ENCODE data around the gene SNAP23. TPM values are rescaled to one million over a fixed set of nuclear protein-coding genes. Genes with fewer than 3 reads are reported as not detected.

The SNAP23 gene
- total and polyA plus RNA-seq, 7 donors = 43.8 to 107 (median 67.0) TPM

- Histone ChIP-seq H3K27ac (peak overlapping the region; percentile 36 to 65 (median 52)), H3K9me3 (no peaks in the 10 kb centered on the region), H3K4me3 (no peak overlapping the region), H3K36me3 (no peaks in the 10 kb centered on the region), H3K27me3 (no peaks in the 10 kb centered on the region), H3K4me1 (peaks cover 0 to 46% (median 30%) of the 10 kb centered on the region in 4 donors)
- intact Hi-C loops (cut with DNase I) = loop anchor here (5.0 kb wide), 1 partner anchor 47 kb away; the partner anchor contains the start of genes HAUS2 and LRRC57
- no peak for TF ChIP-seq CTCF (IDR thresholded peaks at IDR 0.05)
- DNase-seq = no peak
- WGBS, 2 donors = 83 to 85% methylated on average over 12 of the region's 12 CpGs
Observed at GRCh38 chr15:42499858-42500609, 4.6 kb downstream of the SNAP23 start.

GRCh38 chr15:42502477-42502876 is 7.0 kb downstream of the SNAP23 start:
- Histone ChIP-seq H3K27ac (no peak overlapping the region), H3K9me3 (no peaks in the 10 kb centered on the region), H3K27me3 (no peaks in the 10 kb centered on the region), H3K4me1 (peaks cover 0 to 40% (median 27%) of the 10 kb centered on the region in 4 donors), H3K36me3 (no peaks in the 10 kb centered on the region), H3K4me3 (no peak overlapping the region)
- intact Hi-C loops (cut with DNase I) = no loop called here
- WGBS, 2 donors = 86 to 89% methylated on average over 4 of the region's 4 CpGs
- no peak for TF ChIP-seq CTCF (IDR thresholded peaks at IDR 0.05)
- TF ChIP-seq POLR2A (IDR thresholded peaks at IDR 0.05) = no peak
- TF ChIP-seq EP300 (IDR thresholded peaks at IDR 0.05) = no peak
- TF ChIP-seq POLR2AphosphoS5 (IDR thresholded peaks at IDR 0.05) = no peak
- DNase-seq = no peak

- H3K9me3 ChIP-seq = no peaks in the 10 kb centered on the region
- DNase-seq = no peak
- no peak overlapping the region for H3K4me3 ChIP-seq
- no peaks in the 10 kb centered on the region for H3K36me3 ChIP-seq
- TF ChIP-seq POLR2A (IDR thresholded peaks at IDR 0.05) (no peak), POLR2AphosphoS5 (IDR thresholded peaks at IDR 0.05) (no peak), CTCF (IDR thresholded peaks at IDR 0.05) (no peak), EP300 (IDR thresholded peaks at IDR 0.05) (no peak)
- WGBS, 2 donors = 77 to 85% methylated on average over 1 of the region's 1 CpG
- peaks cover 0 to 51% (median 35%) of the 10 kb centered on the region in 4 donors for H3K4me1 ChIP-seq
- H3K27me3 ChIP-seq = no peaks in the 10 kb centered on the region
- intact Hi-C loops (cut with DNase I) = no loop called here
- H3K27ac ChIP-seq = no peak overlapping the region
Observed at GRCh38 chr15:42503825-42504224, 8.4 kb downstream of the SNAP23 start.

GRCh38 chr15:42504631-42505030 is 9.2 kb downstream of the SNAP23 start:
- Histone ChIP-seq H3K9me3 (no peaks in the 10 kb centered on the region), H3K4me1 (peaks cover 0 to 44% (median 29%) of the 10 kb centered on the region in 4 donors), H3K4me3 (no peak overlapping the region), H3K36me3 (no peaks in the 10 kb centered on the region), H3K27ac (peak overlapping the region in 2 of 4 donors; percentile 1 to 12), H3K27me3 (no peaks in the 10 kb centered on the region)
- TF ChIP-seq POLR2AphosphoS5 (IDR thresholded peaks at IDR 0.05) (no peak), POLR2A (IDR thresholded peaks at IDR 0.05) (no peak), CTCF (IDR thresholded peaks at IDR 0.05) (no peak), EP300 (IDR thresholded peaks at IDR 0.05) (no peak)
- intact Hi-C loops (cut with DNase I) = no loop called here
- 68 to 70% methylated on average over 3 of the region's 3 CpGs for WGBS, 2 donors
- no peak for DNase-seq

Measured in sigmoid colon (tissue), 7 donors.